Stimulated activated effector memory CD8-positive, alpha-beta T cell treated with anti-CD3 and anti-CD28 coated beads, Interleukin-12 subunit alpha, Interleukin-12 subunit beta, amount 100 ng/mL, for 72 hours (primary cell): ENCODE results near the gene EVA1C.
"Not testable (repeated sequence)": the region's sequence is repeated elsewhere in the genome, so short reads cannot be mapped to it uniquely, and the experiment has no call there.

Experiments
- ATAC-seq: fragments of 150-1000 bp; cut with Tn5 transposase; 2 replicates; pipeline ENCODE4 v1.10.0; 2021
- DNase-seq, 2 donors: peaks; one replicate each; pipeline ENCODE4 v3.0.0; 2021 to 2022; ENCODE audit warnings: low spot score in 2 of 2
- H3K27ac Mint-ChIP-seq: one replicate; pipeline ENCODE4 v1.8.0; 2022; ENCODE audit warnings: mild to moderate bottlenecking, mixed read lengths
- H3K36me3 Mint-ChIP-seq: one replicate; pipeline ENCODE4 v1.8.0; 2022; ENCODE audit warnings: mild to moderate bottlenecking, mixed read lengths
- H3K4me1 Mint-ChIP-seq: one replicate; pipeline ENCODE4 v1.8.0; 2022; ENCODE audit warnings: mixed read lengths
- H3K4me3 Mint-ChIP-seq: one replicate; pipeline ENCODE4 v1.8.0; 2022; ENCODE audit warnings: mild to moderate bottlenecking, mixed read lengths
- H3K9me3 Mint-ChIP-seq: one replicate; pipeline ENCODE4 v1.8.0; 2022; ENCODE audit warnings: mixed read lengths

Gene EVA1C

DNA sequence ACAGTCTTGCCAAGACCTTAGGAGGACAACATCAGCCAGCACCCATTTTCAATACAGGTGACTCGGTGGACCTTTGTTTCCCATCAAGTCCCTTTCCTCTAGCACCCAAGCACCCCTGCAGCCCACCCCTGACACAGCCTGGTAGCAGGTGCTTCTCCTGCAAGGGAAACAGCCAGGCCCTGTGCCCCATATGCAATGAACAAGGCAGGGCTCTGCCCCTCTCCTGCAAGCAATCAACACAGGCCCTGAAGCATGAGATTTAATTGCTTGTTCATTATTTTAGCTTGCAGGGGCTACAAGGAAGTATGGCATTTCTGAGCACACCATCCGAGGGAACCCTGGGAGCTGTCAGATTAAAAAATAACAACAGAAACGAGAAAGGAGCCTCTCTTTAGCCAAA is 137.4 kb downstream of the EVA1C start:
- Mint-ChIP-seq H3K4me1 (peaks cover 18% of the 10 kb centered on the region), H3K4me3 (no peak overlapping the region), H3K36me3 (no peaks in the 10 kb centered on the region), H3K9me3 (no peaks in the 10 kb centered on the region), H3K27ac (no peak overlapping the region)
- ATAC-seq (no peak), DNase-seq (no peak)

DNA sequence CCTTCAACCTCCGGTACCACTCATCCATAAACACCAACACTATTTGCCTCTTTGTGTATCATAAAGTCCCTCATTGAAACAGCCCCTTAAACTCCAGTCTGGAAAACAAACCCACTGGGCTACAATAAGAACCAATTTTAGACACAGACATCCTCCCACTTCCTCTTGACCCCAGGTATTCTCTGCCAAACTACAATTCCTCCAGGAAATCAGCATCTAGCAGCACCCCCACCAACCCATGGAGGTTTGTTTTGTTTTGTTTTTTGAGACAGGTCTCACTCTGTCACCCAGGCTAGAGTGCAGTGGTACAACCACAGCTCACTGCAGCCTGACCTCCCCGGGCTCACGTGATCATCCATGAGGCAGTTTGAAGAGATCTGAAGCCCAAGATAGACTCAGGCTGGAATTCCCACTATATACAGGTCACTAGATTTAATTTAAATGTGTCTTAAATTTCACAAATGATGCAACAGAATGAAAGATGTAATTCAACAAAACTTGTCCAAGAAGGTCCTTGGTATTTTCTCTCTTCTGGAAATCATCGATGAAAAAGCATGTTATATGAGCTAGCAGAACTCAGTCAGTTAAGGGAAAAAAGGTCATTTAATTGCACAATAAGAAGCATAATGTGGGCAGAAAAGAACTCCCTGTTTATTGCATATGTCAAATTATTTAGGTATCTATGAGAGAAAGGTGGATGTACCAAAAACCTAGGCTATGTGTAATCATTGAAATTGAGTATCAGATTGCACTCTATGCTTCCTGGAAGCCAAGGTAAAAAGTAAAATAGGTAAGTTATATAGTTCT is 142.5 kb downstream of the EVA1C start:
- H3K27ac Mint-ChIP-seq: peak overlapping the region; percentile 49
- peaks cover 25% of the 10 kb centered on the region for H3K4me1 Mint-ChIP-seq

DNA sequence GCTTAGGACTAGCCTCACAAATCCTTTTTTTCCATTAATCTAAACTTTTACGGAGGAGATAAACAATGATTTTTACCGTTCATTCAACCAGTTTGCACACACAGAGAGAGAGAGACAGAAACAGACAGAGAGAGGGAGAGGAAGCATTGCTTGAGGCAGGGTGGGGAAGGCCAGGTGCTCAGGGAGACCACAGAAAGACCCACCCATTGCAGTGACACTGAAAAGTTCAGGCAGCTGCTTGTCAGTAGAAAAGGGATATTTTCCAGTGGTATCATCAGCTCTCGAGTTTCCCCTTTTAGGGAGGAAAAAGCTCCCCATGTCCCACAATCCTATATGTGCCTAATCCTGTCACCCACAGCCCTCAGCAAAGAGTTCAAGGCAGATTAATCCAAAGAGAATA is 145.6 kb downstream of the EVA1C start:
- Mint-ChIP-seq H3K4me3 (no peak overlapping the region), H3K27ac (peak overlapping the region; percentile 63), H3K4me1 (peaks cover 17% of the 10 kb centered on the region), H3K9me3 (no peaks in the 10 kb centered on the region), H3K36me3 (no peaks in the 10 kb centered on the region)
- DNase-seq (no peak), ATAC-seq (no peak)

More for the DNA sequence above, 142.5 kb downstream of the EVA1C start:
- Mint-ChIP-seq H3K36me3 (no peaks in the 10 kb centered on the region), H3K4me3 (no peak overlapping the region), H3K9me3 (no peaks in the 10 kb centered on the region)
- no peak for ATAC-seq
- no peak for DNase-seq

DNA sequence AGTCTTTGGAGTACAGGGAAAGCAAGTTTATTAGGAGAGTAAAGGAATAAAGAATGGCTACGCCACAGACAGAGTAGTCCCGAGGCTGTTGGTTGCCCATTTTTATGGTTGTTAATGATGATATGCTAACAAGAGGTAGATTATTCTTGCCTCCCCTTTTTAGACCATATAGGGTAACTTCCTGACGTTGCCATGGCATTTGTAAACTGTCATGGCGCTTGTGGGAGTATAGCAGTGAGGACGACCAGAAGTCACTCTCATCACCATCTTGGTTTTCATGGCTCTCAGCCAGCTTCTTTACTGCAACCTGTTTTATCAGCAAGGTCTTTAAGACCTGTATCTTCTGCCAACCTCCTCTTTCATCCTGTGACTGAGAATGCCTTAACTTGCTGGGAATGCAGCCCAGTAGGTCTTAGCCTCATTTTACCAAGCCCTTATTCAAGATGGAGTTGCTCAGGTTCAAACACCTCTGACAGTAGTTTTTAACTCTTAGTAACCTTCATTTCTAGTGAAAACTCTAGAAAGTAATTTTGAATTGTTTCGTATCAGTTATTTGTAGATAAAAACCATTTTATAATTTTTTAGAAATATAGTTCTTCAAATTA is 146.6 kb downstream of the EVA1C start:
- H3K27ac Mint-ChIP-seq: no peak overlapping the region
- no peaks in the 10 kb centered on the region for H3K36me3 Mint-ChIP-seq
- H3K4me3 Mint-ChIP-seq: no peak overlapping the region
- DNase-seq: no peak
- ATAC-seq: no peak
- H3K9me3 Mint-ChIP-seq: no peaks in the 10 kb centered on the region
- H3K4me1 Mint-ChIP-seq: peaks cover 17% of the 10 kb centered on the region

DNA sequence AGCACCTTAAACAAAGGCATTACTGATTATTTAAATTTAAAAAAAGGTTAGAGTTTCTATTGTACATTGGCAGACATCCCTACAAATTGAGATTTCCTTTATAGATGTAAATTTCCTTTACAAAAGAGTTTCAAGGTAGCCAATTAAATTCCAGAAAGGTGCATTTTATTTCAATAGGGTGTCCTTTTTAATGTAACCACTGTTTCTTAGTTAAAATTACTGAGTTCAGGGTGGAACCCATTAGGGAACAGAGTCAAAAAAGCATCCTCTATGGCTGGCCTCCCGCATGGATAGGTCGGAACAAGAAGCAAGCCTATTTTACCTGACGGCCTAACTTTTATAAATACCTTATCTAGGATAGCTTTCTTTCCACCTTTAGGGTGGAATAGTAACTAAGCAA is 148.4 kb downstream of the EVA1C start:
- peaks cover 5% of the 10 kb centered on the region for H3K4me1 Mint-ChIP-seq
- no peak overlapping the region for H3K4me3 Mint-ChIP-seq
- H3K36me3 Mint-ChIP-seq: no peaks in the 10 kb centered on the region
- no peak for ATAC-seq
- H3K9me3 Mint-ChIP-seq: peaks cover 6% of the 10 kb centered on the region
- H3K27ac Mint-ChIP-seq: no peak overlapping the region
- no peak for DNase-seq

DNA sequence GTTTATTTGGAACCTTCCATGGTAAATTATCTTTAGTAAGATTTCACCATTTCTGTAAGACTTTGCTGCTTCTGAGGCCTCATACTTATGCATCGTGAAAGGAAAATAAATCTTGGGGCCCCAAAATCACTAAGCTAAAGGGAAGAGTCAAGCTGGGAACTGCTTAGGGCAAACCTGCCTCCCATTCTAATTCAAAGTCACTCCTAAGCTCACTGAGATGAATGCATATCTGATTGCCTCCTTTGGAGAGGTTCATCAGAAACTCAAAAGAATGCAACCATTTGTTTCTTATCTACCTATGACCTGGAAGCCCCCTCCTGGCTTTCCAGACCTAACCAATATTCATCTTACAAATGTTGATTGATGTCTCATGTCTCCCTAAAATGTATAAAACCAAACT is 149.0 kb downstream of the EVA1C start:
- not testable (repeated sequence) for H3K9me3 Mint-ChIP-seq, DNase-seq, H3K27ac Mint-ChIP-seq, ATAC-seq, H3K4me1 Mint-ChIP-seq, H3K36me3 Mint-ChIP-seq, H3K4me3 Mint-ChIP-seq

DNA sequence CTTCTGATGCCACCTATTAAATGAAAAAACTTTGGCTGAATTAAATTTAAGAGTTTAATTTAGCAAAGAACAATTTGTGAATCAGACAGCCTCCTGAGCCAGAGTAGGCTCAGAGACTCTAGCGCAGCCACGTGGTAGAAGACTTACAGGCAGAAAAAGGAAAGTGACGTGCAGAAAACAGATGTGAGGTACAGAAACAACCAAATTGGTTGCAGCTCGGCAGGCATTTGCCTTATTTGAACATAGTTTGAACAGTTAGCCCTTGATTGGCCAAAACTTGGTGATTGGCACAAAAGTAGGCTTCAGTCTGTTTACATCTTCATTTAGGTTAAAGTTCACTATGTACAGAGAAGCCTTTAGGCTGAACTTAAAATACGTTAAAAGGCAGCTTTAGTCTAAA is 149.9 kb downstream of the EVA1C start:
- Mint-ChIP-seq H3K27ac (no peak overlapping the region), H3K4me3 (no peak overlapping the region), H3K9me3 (peaks cover 6% of the 10 kb centered on the region), H3K4me1 (no peaks in the 10 kb centered on the region), H3K36me3 (peaks cover 5% of the 10 kb centered on the region)
- DNase-seq (no peak), ATAC-seq (no peak)

DNA sequence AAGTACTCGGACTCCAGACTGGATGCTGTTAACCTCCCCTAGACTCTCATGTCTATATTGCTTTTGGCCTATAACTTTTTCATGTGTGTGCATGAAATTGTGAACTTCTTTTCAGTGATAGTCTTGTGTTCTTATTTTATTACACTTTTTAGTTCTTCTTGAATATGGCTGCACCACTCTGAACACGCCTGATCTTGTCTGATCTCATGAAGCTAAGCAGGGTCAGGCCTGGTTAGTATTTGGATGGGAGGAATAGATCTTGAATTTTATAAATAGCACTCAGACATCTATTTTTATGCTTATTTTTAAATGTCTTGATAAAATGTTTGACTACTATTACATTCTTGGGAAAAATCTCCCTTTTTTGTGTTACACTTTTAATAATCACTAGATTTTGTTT is 150.4 kb downstream of the EVA1C start:
- H3K27ac Mint-ChIP-seq: no peak overlapping the region
- ATAC-seq (no peak), DNase-seq (no peak)
- no peak overlapping the region for H3K4me3 Mint-ChIP-seq
- H3K36me3 Mint-ChIP-seq: peaks cover 5% of the 10 kb centered on the region
- peaks cover 6% of the 10 kb centered on the region for H3K9me3 Mint-ChIP-seq
- H3K4me1 Mint-ChIP-seq: no peaks in the 10 kb centered on the region
